Osteocyte (in vitro differentiated cells): ENCODE data around the gene SNRPA. TPM values are rescaled to one million over a fixed set of nuclear protein-coding genes. Genes with fewer than 3 reads are reported as not detected.

ENCODE experiments used
- DNase-seq: peaks from one replicate; pipeline ENCODE4 v3.0.0; 2021; ENCODE audit warnings: mixed read lengths; ENCODE audit not compliant: unreplicated experiment; ENCODE audit errors: extremely low spot score
- H3K27ac Mint-ChIP-seq: one replicate; pipeline ENCODE4 v1.8.0; 2021; ENCODE audit warnings: mild to moderate bottlenecking, mixed read lengths; ENCODE audit not compliant: unreplicated experiment
- H3K27me3 Mint-ChIP-seq: one replicate; pipeline ENCODE4 v1.8.0; 2021; ENCODE audit warnings: mixed read lengths; ENCODE audit not compliant: unreplicated experiment
- H3K36me3 Mint-ChIP-seq: one replicate; pipeline ENCODE4 v1.8.0; 2021; ENCODE audit warnings: mixed read lengths; ENCODE audit not compliant: unreplicated experiment
- H3K4me1 Mint-ChIP-seq: one replicate; pipeline ENCODE4 v1.8.0; 2021; ENCODE audit warnings: mixed read lengths; ENCODE audit not compliant: unreplicated experiment
- H3K4me3 Mint-ChIP-seq: one replicate; pipeline ENCODE4 v1.8.0; 2021; ENCODE audit warnings: mild to moderate bottlenecking, moderate library complexity, mixed read lengths; ENCODE audit not compliant: unreplicated experiment
- H3K9me3 Mint-ChIP-seq: one replicate; pipeline ENCODE4 v1.8.0; 2021; ENCODE audit warnings: mixed read lengths; ENCODE audit not compliant: unreplicated experiment
- total RNA-seq: library from RNA; stranded (reverse); gene quantifications from 2 replicates; pipeline ENCODE4 v1.2.1, GENCODE V29; 2021
- TF ChIP-seq, protein P1 (sequence below): fragments of 200-600 bp; sonication (generic); IDR thresholded peaks from 2 replicates; pipeline ENCODE4 v1.5.0; 2021; ENCODE audit warnings: antibody characterized with exemption, mild to moderate bottlenecking, moderate library complexity

SNRPA gene
- total RNA-seq, 1 donor from 2014 or later = 53.2 TPM

DNA sequence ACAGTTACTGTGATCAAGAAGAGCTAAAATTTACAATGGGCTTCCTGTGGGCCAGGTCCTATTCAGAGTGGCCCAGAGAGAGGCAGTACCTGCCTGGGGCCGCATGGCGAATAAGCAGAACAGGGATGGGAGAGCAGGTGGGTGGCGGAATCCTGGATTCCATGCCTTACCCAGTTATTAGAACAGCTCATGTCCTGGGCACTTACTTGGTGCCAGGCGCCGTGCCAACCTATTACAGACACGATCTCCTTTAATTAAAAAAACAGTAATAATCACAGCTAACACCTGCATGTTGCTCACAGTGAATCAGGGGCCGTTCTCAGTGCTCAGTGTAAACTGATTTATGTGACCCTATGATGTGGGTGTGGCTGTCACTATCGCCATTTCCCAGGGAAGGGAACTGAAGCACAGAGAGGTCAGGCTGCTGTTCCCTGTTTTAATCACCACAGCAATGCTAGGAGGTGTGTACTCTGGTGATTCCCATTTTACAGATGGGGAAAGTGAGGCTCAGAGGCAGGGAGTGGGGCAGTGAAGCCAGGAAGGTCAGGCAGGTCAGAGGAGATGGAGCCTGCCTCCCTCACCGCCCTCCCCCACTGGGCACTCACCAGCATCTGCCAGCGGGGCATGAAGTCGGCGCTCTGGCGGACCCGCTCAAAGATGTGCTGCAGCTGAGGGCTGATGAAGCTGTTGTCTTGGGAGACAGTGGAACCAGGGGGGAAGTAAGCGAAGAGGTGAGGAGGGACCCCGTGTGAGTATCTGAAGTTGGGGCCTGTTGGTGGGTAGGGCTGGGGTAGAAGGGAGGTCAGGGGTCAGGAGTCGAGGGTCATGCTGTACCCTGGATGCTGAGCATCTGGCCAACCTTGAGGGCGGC, 46.3 kb upstream of the SNRPA start:
- Mint-ChIP-seq H3K36me3 (peaks cover 31% of the 10 kb centered on the region), H3K27me3 (no peaks in the 10 kb centered on the region), H3K4me3 (no peak overlapping the region), H3K27ac (no peak overlapping the region), H3K4me1 (no peaks in the 10 kb centered on the region), H3K9me3 (no peaks in the 10 kb centered on the region)
- TF ChIP-seq, protein P1, sequence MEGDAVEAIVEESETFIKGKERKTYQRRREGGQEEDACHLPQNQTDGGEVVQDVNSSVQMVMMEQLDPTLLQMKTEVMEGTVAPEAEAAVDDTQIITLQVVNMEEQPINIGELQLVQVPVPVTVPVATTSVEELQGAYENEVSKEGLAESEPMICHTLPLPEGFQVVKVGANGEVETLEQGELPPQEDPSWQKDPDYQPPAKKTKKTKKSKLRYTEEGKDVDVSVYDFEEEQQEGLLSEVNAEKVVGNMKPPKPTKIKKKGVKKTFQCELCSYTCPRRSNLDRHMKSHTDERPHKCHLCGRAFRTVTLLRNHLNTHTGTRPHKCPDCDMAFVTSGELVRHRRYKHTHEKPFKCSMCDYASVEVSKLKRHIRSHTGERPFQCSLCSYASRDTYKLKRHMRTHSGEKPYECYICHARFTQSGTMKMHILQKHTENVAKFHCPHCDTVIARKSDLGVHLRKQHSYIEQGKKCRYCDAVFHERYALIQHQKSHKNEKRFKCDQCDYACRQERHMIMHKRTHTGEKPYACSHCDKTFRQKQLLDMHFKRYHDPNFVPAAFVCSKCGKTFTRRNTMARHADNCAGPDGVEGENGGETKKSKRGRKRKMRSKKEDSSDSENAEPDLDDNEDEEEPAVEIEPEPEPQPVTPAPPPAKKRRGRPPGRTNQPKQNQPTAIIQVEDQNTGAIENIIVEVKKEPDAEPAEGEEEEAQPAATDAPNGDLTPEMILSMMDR = no peak
- DNase-seq = no peak

DNA sequence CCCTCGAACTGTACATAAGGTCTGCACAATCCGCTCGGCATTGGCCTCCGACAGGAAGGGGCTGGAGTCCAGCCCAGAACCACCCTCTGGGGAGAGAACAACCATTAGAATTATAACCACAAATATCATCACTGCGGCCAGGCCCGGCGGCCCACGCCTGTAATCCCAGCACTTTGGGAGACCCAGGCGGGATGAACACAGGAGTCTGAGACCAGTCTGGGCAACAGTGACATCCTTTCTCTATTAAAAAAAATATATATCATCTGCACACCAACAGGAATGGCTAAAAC, 45.7 kb upstream of the SNRPA start:
- H3K27ac Mint-ChIP-seq = no peak overlapping the region
- TF ChIP-seq, protein P1 = no peak
- no peak for DNase-seq
- no peaks in the 10 kb centered on the region for H3K4me1 Mint-ChIP-seq
- H3K27me3 Mint-ChIP-seq = no peaks in the 10 kb centered on the region
- H3K4me3 Mint-ChIP-seq = no peak overlapping the region
- H3K9me3 Mint-ChIP-seq = no peaks in the 10 kb centered on the region
- peaks cover 31% of the 10 kb centered on the region for H3K36me3 Mint-ChIP-seq

DNA sequence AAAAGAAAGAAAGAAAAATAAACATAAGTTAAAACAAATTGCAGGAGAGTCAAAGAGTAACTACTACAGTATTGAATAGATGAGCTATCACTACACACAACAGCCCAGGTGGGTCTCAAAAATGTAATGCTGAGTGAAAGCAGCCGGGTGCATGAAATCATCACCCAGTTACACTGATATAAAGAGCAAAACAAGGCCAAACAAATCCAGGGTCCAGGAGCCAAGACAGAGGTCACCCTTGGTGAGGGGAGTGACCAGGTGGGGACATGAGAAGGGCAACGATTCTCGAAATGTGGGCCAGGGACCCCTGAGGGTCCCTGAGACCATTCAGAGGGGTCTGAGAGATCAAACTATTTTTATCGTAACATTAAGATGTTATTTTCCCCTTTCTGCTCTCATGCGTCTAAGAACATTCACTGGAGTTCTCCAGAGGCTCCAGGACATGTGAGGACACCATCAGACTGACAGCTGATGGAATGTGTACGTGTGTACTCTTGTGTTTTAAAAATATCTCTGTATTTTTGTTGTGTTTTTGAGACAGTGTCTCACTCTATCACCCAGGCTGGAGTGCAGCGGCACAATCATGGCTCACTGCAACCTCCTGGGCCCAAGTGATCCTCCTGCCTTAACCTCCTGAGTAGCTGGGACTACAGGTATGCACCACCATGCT, 44.9 kb upstream of the SNRPA start:
- no peak overlapping the region for H3K27ac Mint-ChIP-seq
- H3K36me3 Mint-ChIP-seq = peaks cover 35% of the 10 kb centered on the region
- no peak overlapping the region for H3K4me3 Mint-ChIP-seq
- TF ChIP-seq, protein P1 = no peak
- no peak for DNase-seq
- H3K4me1 Mint-ChIP-seq = no peaks in the 10 kb centered on the region
- no peaks in the 10 kb centered on the region for H3K27me3 Mint-ChIP-seq
- no peaks in the 10 kb centered on the region for H3K9me3 Mint-ChIP-seq

DNA sequence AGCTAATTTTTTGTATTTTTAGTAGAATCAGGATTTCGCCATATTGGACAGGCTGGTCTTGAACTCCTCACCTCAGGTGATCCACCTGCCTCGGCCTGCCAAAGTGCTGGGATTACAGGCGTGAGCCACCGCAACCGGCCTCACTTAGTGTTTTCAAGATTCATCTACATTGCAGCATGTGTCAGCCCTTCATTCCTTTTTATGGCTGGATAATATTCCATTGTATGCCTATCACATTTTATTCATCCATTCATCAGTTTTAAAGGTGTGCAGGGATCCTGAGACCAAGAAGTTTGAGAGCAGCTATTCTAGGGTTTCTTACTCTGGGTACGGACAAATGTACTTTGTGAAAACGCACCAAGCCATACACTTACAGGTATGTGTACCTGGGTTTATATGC, 43.4 kb upstream of the SNRPA start:
- H3K36me3 Mint-ChIP-seq = peaks cover 31% of the 10 kb centered on the region
- DNase-seq = no peak
- no peaks in the 10 kb centered on the region for H3K9me3 Mint-ChIP-seq
- no peak overlapping the region for H3K27ac Mint-ChIP-seq
- H3K27me3 Mint-ChIP-seq = no peaks in the 10 kb centered on the region
- TF ChIP-seq, protein P1 = no peak
- H3K4me3 Mint-ChIP-seq = no peak overlapping the region
- no peaks in the 10 kb centered on the region for H3K4me1 Mint-ChIP-seq

DNA sequence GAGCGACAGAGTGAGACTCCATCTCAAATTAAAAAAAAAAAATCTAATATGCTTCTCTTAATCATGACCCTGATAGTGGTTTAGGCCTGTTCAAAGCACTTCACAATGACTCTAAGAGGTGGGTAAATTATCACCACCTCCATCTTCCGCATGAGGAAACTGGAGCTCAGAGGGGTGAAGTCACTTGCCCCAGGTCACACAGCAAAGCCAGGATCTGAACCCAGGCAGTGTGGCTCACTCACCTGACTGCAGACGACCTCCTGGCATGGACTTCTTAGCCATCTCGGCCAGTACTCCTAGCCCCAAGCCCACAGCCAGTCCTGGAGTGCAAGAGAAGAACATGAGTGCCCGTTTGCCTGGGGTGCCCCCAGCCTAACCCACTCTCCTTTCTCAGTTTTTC, 41.2 kb upstream of the SNRPA start:
- H3K27me3 Mint-ChIP-seq = no peaks in the 10 kb centered on the region
- no peak overlapping the region for H3K4me3 Mint-ChIP-seq
- TF ChIP-seq, protein P1 = no peak
- peaks cover 7% of the 10 kb centered on the region for H3K4me1 Mint-ChIP-seq
- peaks cover 22% of the 10 kb centered on the region for H3K36me3 Mint-ChIP-seq
- DNase-seq = no peak
- H3K27ac Mint-ChIP-seq = no peak overlapping the region
- H3K9me3 Mint-ChIP-seq = no peaks in the 10 kb centered on the region
